Effector memory CD8-positive, alpha-beta T cell (primary cell): ENCODE results near the gene RASGRF2.

Source experiments
- ATAC-seq: fragments of 150-1000 bp; cut with Tn5 transposase; replicated peaks from 2 replicates; pipeline ENCODE4 v1.10.0; 2021; ENCODE audit warnings: mild to moderate bottlenecking, moderate library complexity
- DNase-seq, 3 experiments: peaks; one replicate each; pipeline ENCODE4 v3.0.0; 2021
- H3K27ac Mint-ChIP-seq, 2 donors: one replicate each; pipeline ENCODE4 v1.8.0; 2022; ENCODE audit warnings: mild to moderate bottlenecking in 2 of 2, mixed read lengths in 2 of 2, moderate library complexity in 2 of 2
- H3K27me3 Mint-ChIP-seq, 2 donors: one replicate each; pipeline ENCODE4 v1.8.0; 2022; ENCODE audit warnings: mixed read lengths in 2 of 2
- H3K36me3 Mint-ChIP-seq: one replicate; pipeline ENCODE4 v1.8.0; 2022; ENCODE audit warnings: mild to moderate bottlenecking, moderate library complexity, mixed read lengths; ENCODE audit not compliant: insufficient read depth
- H3K4me1 Mint-ChIP-seq, 2 donors: one replicate each; pipeline ENCODE4 v1.8.0; 2022; ENCODE audit warnings: low read depth in 2 of 2, mixed read lengths in 2 of 2
- H3K4me3 Mint-ChIP-seq, 2 donors: one replicate each; pipeline ENCODE4 v1.8.0; 2022; ENCODE audit warnings: mild to moderate bottlenecking in 2 of 2, mixed read lengths in 2 of 2, moderate library complexity in 2 of 2
- H3K9me3 Mint-ChIP-seq, 2 donors: one replicate each; pipeline ENCODE4 v1.8.0; 2022; ENCODE audit warnings: mixed read lengths in 2 of 2

Gene RASGRF2

GRCh38 chr5:80976985-80977384, 16.8 kb downstream of the RASGRF2 start:
- H3K27me3 Mint-ChIP-seq = no peaks in the 10 kb centered on the region
- H3K4me1 Mint-ChIP-seq = peaks cover 17 to 19% of the 10 kb centered on the region in 2 donors
- H3K27ac Mint-ChIP-seq = no peak overlapping the region
- H3K4me3 Mint-ChIP-seq = no peak overlapping the region
- no peak for DNase-seq
- H3K36me3 Mint-ChIP-seq = no peaks in the 10 kb centered on the region
- H3K9me3 Mint-ChIP-seq = no peaks in the 10 kb centered on the region
- ATAC-seq = no peak

DNA sequence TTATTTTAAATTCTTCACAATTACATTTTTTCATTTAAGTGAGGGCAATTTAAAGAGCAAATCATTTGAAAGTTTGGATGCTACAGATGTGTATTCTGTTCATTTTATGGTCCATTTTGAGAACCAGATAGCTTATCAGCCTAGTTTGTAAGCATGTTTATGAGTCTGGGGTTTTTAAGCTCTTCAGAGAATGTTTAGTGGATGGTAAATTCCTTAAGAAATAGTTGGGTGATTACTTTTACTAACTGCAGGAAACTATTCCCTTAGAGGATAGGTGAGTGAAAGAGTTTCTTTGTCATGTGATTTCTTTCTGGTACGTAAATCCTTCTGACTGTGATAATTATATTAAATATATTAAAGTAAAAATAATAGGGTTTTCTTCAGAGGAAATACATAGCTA, 17.6 kb downstream of the RASGRF2 start:
- no peak for ATAC-seq
- H3K36me3 Mint-ChIP-seq = no peaks in the 10 kb centered on the region
- DNase-seq = no peak
- no peaks in the 10 kb centered on the region for H3K27me3 Mint-ChIP-seq
- no peak overlapping the region for H3K4me3 Mint-ChIP-seq
- H3K4me1 Mint-ChIP-seq = peaks cover 20 to 23% of the 10 kb centered on the region in 2 donors
- H3K27ac Mint-ChIP-seq = no peak overlapping the region
- no peaks in the 10 kb centered on the region for H3K9me3 Mint-ChIP-seq

DNA sequence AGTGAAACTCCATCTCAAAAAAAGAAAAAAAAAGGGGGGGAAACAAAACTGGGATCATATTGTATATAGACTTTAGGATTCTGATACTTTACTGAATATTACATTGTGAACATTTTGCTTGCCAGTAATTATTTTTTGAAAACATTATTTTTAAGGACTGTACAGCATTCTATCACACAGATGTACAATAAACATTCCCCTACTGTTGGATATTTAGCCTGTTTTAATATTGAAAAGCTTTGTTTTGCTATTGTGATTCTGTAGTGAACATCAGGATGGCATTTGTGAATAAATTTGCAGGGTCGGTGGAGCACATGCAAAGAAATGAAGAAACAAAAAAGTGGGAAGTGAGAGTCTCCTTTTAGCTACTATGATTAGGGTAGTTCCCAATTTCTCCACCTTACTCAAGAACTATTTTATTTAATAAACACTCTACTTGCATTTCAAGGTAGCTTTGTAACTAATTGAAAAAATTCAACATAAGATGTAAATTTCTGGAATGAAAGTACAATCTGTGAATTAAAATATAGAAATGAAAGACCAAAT, 18.7 kb downstream of the RASGRF2 start:
- no peak overlapping the region for H3K27ac Mint-ChIP-seq
- H3K4me3 Mint-ChIP-seq = no peak overlapping the region
- H3K27me3 Mint-ChIP-seq = no peaks in the 10 kb centered on the region
- H3K36me3 Mint-ChIP-seq = no peaks in the 10 kb centered on the region
- DNase-seq (no peak), ATAC-seq (no peak)
- H3K9me3 Mint-ChIP-seq = no peaks in the 10 kb centered on the region
- peaks cover 22 to 23% of the 10 kb centered on the region in 2 donors for H3K4me1 Mint-ChIP-seq

- Mint-ChIP-seq H3K27ac (no peak overlapping the region), H3K4me3 (no peak overlapping the region), H3K36me3 (no peaks in the 10 kb centered on the region), H3K9me3 (no peaks in the 10 kb centered on the region), H3K4me1 (peaks cover 21 to 24% of the 10 kb centered on the region in 2 donors), H3K27me3 (no peaks in the 10 kb centered on the region)
- no peak for ATAC-seq
- DNase-seq = no peak
These were observed 21.9 kb downstream of the RASGRF2 start for GRCh38 chr5:80982093-80982492.

DNA sequence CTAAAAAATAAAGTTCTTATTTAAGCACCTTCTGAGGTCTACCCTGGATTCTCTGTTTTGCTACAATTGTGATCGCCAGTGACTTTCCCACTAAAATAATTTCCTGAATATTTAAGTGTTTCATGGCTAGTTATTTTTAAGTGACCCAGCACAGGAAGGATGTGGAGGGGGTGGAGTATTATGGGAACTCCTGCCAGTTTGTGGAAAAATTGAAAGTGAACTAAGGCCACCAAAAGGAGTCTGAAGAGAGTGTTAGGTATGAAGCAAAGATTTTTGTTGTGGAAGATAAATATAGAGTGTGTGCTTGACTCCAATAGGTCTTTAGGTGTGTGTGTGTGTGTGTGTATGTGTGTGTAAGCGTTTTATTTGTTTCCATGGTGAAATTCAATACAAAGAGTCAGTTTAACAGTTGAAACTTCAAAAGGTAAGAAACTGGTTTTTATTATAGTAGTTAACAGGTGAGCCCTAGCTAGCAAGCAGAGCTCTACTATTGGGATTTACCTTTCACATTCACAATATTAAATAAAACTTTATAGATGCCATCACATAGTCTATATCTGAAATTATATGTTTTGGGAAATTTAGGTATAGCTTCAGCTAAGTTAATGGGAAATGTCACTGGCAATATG, 25.6 kb downstream of the RASGRF2 start:
- DNase-seq (no peak), ATAC-seq (no peak)
- no peak overlapping the region for H3K27ac Mint-ChIP-seq
- H3K9me3 Mint-ChIP-seq = no peaks in the 10 kb centered on the region
- H3K4me1 Mint-ChIP-seq = peaks cover 27 to 35% of the 10 kb centered on the region in 2 donors
- H3K27me3 Mint-ChIP-seq = no peaks in the 10 kb centered on the region
- peak overlapping the region in 1 of 2 donors; percentile 1 for H3K4me3 Mint-ChIP-seq
- H3K36me3 Mint-ChIP-seq = no peaks in the 10 kb centered on the region

DNA sequence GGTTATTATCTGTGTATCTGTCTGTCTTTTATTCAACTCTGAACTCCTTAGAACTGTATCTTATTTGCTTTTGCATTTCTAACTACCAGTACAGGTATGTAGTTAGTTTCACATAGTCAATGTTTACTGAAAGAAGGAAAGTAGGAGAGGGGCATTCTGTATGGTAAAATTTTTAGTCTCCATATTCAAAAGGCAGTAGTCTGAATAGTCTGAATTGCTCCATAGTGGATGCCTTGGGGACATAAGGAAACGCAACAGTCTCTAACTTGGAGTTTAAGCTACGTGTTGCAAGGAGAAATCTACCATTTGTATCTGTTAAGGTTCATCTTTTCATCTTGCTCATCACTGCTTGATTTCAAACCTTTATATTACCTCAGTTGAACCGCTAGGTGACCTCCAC, 26.2 kb downstream of the RASGRF2 start:
- no peak overlapping the region for H3K4me3 Mint-ChIP-seq
- H3K27ac Mint-ChIP-seq = no peak overlapping the region

DNA sequence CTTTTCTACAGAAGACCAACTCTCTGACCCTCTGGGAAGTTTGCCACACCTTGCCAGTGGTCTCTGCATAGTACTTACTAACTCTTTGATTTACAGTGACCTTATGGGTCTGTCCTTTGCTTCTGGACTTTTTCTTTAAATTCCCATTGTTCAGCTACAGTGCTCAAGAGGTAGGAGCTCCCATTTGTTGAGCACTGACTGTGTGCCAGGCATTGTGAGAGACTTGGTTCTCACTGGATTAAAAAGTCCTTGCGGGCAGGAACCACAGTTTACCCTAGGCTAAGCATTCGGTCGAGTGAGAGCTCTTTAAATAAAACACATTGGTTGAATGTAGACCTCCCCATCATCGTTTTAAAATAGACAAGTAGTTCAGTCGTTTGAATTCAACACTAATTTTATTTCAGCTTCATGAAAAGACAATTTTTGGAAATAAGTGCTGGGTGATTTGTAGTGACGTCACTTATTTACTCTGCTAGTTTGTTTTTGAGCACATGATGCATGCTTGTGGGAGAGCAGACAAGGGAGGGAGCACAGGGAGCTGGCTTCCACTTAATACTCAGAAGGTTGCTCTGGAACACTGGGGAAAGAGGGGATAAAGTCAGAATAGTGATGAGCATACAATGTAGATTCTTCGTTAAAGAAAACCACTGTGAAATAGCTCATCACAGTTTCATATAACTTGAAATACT, 27.1 kb downstream of the RASGRF2 start:
- ATAC-seq = no peak
- Mint-ChIP-seq H3K4me3 (no peak overlapping the region), H3K9me3 (no peaks in the 10 kb centered on the region), H3K4me1 (peaks cover 22 to 31% of the 10 kb centered on the region in 2 donors), H3K27ac (no peak overlapping the region), H3K27me3 (no peaks in the 10 kb centered on the region), H3K36me3 (no peaks in the 10 kb centered on the region)
- no peak for DNase-seq

More for the DNA sequence above, 26.2 kb downstream of the RASGRF2 start:
- ATAC-seq = no peak
- Mint-ChIP-seq H3K4me1 (peaks cover 24 to 32% of the 10 kb centered on the region in 2 donors), H3K9me3 (no peaks in the 10 kb centered on the region), H3K36me3 (no peaks in the 10 kb centered on the region), H3K27me3 (no peaks in the 10 kb centered on the region)
- no peak for DNase-seq

DNA sequence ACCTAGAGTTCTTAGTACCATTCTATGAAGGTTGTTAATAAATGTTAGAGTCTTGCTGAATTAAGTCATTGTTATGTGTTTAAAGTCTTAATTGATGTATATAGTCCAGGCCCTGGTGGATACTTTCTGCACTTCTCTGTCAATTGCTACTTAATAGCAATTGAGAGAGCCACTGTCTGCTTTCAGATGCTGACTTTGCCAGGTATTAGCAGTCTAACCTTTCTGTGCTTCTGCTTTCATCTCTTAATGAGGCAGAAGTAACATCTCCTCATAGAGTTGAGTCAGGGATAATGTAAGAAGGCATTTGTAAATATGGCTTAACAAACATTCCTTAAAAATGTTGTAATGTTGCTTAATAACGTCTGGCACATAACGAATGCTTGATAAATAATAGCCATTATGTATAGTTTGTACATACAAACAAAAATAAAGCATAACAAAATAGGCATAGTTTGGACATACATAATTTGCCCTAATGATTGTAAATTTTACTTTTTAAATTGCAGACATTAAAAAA, 28.3 kb downstream of the RASGRF2 start:
- Mint-ChIP-seq H3K27ac (no peak overlapping the region), H3K4me3 (no peak overlapping the region), H3K27me3 (no peaks in the 10 kb centered on the region), H3K9me3 (no peaks in the 10 kb centered on the region), H3K36me3 (no peaks in the 10 kb centered on the region), H3K4me1 (peaks cover 23 to 33% of the 10 kb centered on the region in 2 donors)
- DNase-seq (no peak), ATAC-seq (no peak)

DNA sequence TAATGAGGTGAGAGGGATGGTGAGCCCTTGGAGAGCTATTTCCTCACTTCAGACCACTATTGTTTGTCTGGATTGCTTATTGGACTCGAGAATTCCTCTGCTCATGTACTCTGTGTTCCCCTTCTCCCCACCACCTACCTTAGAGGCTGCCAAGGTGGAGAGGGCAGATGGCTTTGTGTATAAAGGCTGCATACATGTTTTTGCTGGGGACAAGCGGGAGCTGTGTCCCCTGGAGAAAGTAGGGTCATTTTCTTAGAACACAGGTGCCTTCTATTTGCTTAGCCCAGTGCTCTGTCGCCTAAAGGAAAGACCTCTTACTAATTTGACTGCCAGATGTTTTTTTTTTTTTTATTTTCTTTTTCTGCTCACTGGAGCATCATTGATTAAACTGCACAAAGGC, 29.7 kb downstream of the RASGRF2 start:
- Mint-ChIP-seq H3K9me3 (no peaks in the 10 kb centered on the region), H3K4me1 (peaks cover 24 to 33% of the 10 kb centered on the region in 2 donors), H3K36me3 (no peaks in the 10 kb centered on the region), H3K4me3 (no peak overlapping the region), H3K27ac (no peak overlapping the region), H3K27me3 (no peaks in the 10 kb centered on the region)
- ATAC-seq (no peak), DNase-seq (no peak)

GRCh38 chr5:80990527-80990926, 30.4 kb downstream of the RASGRF2 start:
- H3K4me3 Mint-ChIP-seq = no peak overlapping the region
- H3K9me3 Mint-ChIP-seq = no peaks in the 10 kb centered on the region
- peaks cover 23 to 30% of the 10 kb centered on the region in 2 donors for H3K4me1 Mint-ChIP-seq
- ATAC-seq = no peak
- no peak for DNase-seq
- H3K27ac Mint-ChIP-seq = no peak overlapping the region
- H3K27me3 Mint-ChIP-seq = no peaks in the 10 kb centered on the region
- H3K36me3 Mint-ChIP-seq = no peaks in the 10 kb centered on the region

GRCh38 chr5:80990971-80991370, 30.8 kb downstream of the RASGRF2 start:
- H3K4me1 Mint-ChIP-seq = peaks cover 20 to 28% of the 10 kb centered on the region in 2 donors
- ATAC-seq = no peak
- no peaks in the 10 kb centered on the region for H3K27me3 Mint-ChIP-seq
- no peaks in the 10 kb centered on the region for H3K36me3 Mint-ChIP-seq
- DNase-seq = no peak
- no peak overlapping the region for H3K4me3 Mint-ChIP-seq
- no peaks in the 10 kb centered on the region for H3K9me3 Mint-ChIP-seq
- no peak overlapping the region for H3K27ac Mint-ChIP-seq

DNA sequence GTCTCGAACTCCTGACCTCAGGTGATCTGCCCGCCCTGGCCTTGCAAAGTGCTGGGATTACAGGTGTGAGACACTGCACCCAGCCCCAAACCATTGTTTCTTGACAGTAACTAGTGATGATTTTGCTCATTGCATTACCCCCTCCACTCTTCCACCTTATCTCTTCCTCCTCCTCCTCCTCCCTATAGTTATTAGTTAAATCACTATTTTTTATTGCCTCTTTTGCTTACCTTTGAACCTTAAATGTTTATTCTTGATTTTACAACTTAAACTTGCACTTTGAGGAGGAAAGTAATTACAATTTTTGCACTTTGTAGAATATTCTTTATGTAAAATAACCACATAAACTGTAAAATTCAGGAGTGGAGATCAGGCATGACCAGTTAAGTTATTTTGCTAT, 35.7 kb downstream of the RASGRF2 start:
- ATAC-seq (no peak), DNase-seq (no peak)
- no peaks in the 10 kb centered on the region for H3K36me3 Mint-ChIP-seq
- no peaks in the 10 kb centered on the region for H3K27me3 Mint-ChIP-seq
- peak overlapping the region in 1 of 2 donors; percentile 42 for H3K27ac Mint-ChIP-seq
- H3K9me3 Mint-ChIP-seq = no peaks in the 10 kb centered on the region
- peaks cover 14 to 17% of the 10 kb centered on the region in 2 donors for H3K4me1 Mint-ChIP-seq
- H3K4me3 Mint-ChIP-seq = no peak overlapping the region

- Mint-ChIP-seq H3K27me3 (no peaks in the 10 kb centered on the region), H3K27ac (peak overlapping the region in 1 of 2 donors; percentile 37), H3K36me3 (no peaks in the 10 kb centered on the region), H3K4me3 (peak overlapping the region in 1 of 2 donors; percentile 13), H3K9me3 (no peaks in the 10 kb centered on the region), H3K4me1 (peaks cover 16 to 18% of the 10 kb centered on the region in 2 donors)
- DNase-seq (no peak), ATAC-seq (no peak)
These were observed 38.4 kb downstream of the RASGRF2 start for GRCh38 chr5:80998590-80998979.
